GM21360 (cell line): ENCODE measurements around the gene ELL2.
"Not testable (repeated sequence)": the region's sequence is repeated elsewhere in the genome, so short reads cannot be mapped to it uniquely, and the experiment has no call there.

ENCODE experiments used
- ATAC-seq: cut with Tn5 transposase; IDR thresholded peaks from one replicate; pipeline ENCODE4 v1.9.1; 2021; ENCODE audit warnings: mild to moderate bottlenecking, moderate library complexity; ENCODE audit not compliant: unreplicated experiment

Gene ELL2

DNA sequence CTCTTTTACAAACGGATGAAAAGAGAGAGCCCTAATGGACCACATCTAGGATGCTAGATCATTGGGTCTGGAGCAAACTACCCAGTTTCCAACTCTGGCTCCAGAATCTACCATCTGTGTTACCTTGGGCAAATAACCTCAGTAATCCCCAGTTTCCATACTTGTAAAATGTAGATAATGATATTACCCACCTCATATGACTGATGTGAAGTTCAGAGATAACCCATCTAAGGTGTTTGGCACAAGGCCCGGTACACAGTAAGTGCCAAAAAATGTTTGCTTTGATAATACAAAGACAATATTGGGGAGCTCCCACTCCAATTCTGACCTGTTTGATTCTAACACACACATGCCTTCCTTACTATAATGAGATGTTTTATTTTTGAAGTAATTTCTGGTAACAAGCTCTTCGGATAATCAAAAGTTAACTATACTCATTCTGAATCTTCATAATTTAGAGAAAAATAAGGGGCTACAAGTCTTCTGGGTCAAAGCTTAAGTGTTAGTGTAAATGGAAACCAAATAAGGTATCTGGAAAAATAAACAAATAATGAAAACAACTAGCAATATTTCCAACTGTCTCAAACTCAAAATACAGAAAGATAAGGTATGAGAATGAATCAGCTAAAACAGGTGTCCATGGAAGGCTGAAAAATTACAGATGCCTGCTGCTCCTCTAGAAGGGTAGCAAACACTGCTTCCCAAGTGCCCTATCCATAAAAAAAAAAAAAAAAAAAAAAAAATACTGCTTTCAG, 30.4 kb downstream of the ELL2 start:
- no peak for ATAC-seq

DNA sequence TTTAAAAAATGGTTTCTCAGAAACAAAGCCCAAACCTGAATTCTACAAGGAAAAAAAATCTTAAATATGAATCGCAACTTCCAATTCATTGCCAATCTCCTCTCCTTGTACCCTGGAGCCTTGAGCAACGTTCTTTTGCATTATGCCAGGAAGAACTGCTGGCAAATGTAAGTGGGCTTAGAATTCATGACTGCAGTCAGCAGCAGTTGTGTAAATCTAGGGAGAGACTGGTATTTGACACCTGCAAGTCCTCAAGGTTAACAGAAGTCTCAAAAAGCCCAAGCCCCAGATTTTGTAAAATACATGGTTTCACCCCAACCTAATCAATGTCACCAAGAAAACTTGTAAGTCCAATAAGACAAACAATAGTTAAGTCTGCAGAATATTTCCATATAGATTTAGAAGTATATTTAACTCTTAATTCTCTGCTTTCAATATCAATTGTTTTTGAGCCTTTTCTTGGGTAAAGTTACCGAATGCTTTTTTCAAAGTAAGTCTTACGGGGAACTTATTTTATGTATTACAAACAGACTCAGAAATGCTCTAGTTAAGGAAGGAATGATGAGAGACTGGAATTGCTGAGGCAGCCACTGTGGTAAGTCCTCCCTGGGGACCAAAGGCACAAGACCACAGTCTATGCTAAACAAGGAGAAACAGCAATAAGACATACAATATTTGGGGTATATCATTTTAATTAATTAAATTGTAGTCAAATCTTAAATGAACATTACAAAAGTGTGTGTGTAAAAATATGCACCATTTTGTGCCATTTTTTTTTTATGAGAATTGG, 31.3 kb downstream of the ELL2 start:
- no peak for ATAC-seq

DNA sequence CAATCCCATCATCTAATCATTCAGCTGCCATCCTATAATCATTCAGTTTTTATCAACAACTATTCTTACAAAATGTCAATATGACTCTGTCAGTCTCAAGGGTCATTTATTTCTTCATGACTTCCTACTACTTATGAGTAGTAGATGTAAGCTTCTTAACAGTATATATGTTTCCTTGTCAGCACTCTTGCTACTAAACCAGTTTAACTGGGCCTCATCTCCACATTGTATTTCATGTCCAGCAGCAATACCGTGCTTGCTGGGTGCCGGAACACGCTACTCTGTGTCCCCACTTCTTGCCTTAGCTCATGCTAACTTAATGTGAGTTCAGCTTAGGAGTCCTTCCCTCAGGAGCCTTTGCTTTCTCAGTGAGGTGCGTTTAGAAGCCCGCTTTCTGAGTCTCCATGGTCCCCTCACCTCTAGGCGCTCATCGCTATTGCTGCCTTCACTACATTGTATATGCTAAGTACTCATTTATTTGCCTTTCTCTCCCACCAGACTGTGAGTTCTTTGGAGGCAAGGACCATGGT, 32.9 kb downstream of the ELL2 start:
- no peak for ATAC-seq

DNA sequence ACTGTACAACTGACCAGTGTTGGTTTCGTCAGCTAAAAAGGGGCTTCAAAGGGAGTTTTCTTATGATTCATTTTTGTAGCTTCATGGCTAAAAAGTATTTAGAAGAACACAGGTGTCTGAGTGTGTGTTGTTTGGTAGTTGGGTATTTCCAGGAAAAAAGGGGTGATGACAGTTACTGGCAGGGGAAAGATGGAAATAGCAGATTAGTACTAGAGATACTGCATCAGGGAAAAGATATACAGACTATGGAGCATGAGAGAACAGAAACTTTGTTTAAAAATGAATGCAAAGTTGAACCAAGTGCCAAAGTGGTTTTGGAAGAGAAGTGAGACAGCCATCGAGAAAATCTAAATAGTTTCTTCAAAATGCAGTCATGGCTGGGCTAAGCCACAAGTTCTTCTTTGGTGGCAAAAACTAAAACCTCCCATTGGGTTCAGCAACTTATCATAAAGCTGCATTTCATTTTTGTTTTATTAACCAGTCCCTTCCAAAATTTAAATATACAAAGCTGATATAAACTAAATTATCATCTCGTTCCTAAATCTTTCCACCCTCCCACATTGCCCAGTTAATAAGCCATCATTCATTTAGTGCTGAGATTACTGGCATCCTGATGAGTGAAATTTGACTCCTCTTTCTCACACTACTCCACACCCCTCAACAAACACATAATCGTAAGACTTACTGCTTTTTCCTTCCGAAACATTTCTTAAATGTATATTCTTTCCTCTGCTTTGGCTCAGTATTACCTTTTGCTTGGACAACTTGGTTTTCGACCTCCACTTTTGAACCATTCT, 33.5 kb downstream of the ELL2 start:
- peak; percentile 46 for ATAC-seq

DNA sequence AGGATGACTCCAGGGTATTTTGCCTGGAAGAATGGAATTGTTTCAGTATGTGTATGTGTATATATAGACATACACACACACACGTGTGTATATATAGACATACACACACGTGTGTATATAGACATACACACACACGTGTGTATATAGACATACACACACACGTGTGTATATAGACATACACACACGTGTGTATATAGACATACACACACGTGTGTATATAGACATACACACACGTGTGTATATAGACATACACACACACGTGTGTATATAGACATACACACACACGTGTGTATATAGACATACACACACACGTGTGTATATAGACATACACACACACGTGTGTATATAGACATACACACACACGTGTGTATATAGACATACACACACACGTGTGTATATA, 34.4 kb downstream of the ELL2 start:
- ATAC-seq = not testable (repeated sequence)

DNA sequence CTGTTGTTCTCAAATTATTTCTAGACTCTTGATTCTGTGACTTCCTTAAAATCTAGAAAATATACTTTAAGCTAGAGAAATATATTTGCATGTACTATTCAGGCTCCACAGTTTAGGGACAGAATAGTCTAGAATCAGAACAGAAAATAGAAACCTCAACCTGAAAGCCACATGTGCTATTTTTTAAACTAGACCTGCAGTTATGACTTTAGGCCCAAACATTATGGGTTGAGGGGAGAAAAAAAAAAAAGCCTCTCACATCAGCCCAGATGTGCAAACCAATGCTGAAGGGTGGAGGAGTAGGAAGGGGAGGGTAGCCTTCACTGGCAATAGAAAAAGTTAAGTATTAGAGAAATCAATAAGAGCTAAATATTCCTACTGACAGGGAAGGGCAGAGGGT, 35.7 kb downstream of the ELL2 start:
- ATAC-seq = peak; percentile 45

DNA sequence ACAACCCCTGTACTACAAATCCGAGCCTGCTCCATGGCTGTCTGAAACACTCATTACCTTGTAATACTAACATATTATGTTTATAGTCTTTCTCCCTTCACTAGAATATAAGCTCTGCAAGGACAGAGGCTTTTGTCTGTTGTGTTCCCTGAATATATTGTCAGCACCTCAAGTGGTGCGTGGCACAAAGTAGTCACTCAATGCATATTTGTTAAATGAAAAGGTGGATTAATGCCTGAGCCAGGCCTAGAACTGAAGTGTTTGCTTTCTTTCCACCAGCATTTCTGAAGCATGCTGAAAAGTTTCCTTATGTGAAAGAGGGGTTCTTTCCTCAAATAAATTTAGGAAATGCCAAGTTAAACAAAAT, 36.3 kb downstream of the ELL2 start:
- ATAC-seq = no peak

DNA sequence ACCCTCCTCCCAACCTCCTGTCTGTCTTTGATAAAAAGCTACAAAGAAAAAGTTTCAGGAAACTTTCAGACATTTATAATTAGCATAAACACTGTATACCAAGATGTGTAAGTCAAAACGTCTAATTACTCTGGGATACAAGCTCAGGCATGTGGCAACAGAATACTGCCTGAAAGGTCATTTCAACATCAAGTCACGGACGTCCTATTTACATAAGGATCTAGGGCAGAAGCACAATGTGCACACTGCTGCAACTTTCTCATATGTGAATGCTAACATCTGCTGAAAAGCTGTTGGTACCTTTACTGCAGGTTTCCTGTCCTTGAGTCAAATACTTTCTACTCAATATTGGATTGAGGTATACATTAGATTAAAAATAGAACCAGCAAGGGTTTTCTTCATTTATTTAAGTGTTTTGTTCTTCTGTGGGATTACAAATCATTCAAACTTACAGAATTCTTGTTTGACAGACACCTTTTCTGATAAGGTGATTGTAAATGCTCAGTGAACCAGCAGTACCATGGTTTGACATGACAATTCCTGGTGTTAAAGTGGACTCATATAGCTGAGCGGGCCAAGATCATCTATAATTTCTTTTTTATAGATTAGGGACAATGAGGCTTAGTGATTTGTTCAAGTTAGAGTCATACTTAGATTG, 36.8 kb downstream of the ELL2 start:
- ATAC-seq = no peak

DNA sequence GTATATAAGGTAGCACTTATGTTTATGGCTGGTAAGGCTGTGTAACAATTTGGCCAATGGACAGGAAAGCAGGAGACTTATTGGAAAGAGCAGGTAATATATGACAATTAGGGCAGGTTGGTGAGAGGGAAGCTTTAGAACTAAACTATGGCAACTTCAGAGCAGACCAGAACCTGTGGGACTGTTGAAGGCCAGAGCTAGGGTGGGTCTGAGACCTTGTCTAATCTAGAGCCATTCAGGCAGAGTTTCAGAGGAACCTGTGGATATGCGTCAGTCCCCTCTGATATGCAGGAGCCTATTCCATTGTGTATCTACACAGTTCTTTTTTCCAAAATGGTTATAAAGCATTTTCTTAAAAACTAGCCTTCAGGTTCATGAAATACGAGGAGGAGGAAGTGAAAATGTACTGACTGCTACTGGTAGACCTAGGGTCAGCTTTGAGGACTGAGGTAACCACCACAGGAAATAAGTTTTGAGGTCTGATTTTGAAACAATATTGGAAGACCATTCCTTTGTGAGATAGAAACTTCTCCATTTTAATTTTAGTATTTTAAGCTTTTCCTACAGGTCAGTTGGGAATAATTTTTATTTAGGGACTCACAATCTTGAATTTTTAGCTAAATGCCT, 37.6 kb downstream of the ELL2 start:
- no peak for ATAC-seq

DNA sequence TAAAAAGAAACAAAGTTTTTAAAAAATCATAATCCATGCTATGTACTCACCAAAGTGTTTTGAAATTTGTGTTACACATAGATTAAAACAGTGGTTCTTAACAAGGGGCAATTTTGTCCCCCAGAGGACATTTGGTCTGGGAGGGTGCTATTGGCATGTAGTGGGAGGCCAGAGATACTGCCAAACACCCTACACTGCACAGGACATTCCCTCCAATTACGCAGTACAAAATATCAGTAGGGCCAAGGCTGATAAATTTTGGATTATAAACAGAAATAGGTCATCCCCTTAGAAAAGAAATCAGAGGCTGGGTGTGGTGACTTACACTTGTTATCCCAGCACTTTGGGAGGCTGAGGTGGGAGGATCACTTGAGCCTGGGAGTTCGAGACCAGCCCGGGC, 38.9 kb downstream of the ELL2 start:
- ATAC-seq = no peak

DNA sequence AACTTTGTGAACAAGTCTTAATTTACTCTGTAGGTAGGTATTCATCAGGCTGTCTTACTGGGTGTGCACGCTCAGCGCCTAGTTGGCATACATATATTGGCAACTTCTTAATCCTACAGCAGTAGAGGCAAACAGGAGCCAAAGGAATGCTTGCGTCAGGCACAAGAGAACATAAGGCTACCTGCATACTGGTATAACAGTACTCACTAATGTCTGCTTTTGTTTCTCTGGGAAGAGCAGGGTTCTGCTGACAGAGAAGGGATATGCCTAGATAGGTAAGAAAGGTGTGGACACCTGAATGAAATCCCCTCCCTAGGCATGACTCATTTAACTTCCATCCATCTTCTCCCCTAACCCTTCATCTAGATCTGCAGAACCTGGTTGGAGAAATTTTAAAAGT, 40.1 kb downstream of the ELL2 start:
- no peak for ATAC-seq

DNA sequence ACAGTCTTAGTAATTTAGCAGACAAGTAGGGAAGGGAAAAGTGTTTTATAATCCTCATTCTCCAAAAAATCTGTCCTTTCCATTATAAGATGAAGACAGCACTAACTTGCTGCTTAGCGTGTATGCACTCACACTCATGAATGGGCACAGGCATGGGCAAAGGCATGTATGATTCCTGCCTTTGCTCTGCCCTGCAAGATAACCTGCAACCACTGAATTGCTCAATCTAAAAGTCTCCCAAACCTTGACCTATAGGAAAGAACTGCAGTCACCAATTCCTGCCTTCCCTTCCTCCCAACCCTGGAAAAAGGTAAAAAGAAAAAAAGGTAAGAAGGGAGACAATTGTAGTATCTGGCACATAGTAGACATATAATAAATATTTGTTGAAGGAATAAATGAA, 40.8 kb downstream of the ELL2 start:
- no peak for ATAC-seq

DNA sequence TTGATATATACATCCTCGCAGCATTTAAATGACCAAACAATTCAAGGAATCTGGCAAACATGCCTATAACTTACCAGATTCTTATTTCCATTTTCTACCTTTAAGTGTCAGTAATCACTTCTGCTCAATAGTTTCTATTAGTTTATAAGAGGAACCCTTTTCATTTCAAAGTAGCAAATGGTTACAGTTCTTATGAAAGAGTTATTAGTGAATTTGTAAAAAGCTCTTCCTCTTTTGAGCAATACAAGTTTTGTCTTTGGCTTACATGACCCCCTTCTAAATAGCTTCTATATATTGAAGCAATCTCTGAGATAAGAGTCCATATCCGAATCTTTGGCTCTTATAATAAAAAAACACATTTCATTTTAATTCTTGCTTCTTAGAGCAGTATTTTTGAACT, 42.0 kb downstream of the ELL2 start:
- ATAC-seq = no peak

DNA sequence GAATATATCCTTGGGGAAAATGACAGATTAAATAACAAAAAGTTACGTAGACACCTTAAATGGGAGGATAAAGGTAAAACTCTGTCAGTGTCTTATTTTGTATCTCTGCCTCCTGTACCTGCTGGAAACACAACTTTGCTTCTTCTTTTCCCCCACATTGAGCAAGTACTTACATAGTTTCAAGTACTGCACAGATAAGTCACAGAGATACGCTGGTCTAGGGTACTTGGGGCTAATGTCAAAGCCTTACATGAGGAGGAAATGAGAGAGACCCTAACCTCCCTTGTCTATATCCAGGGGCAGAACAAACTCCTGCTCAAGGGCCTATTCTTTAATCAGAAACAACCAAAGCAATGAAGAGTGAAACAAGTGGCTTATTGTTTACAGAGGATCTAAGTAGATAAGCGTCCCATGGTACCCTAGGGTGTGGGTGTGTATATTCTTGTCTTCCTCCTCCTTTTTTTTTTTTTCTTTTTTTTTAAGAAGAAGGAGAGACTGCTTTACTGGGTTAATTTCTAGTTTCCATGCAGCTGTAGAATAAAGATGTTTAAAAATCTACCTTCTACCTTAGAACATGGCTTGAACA, 43.1 kb downstream of the ELL2 start:
- ATAC-seq = no peak

DNA sequence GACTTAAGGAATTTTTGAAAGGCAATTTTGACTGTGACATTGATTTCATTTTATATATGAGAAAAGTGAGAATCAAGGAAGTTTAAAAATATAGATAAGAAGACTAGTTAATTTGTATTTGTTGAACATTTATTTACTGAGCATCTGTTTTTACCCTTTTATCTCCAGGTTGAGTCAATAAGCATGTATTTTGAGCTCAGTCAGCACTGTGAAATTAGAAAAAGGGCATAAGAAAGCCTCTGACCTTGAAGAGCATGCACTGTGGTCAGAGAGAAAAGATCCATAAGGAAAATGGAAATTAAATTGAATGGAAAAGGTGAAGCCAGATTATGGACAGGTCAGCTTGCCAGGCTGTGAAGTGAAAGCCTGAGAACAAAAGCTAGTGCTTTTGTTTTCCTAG, 44.4 kb downstream of the ELL2 start:
- ATAC-seq = no peak

DNA sequence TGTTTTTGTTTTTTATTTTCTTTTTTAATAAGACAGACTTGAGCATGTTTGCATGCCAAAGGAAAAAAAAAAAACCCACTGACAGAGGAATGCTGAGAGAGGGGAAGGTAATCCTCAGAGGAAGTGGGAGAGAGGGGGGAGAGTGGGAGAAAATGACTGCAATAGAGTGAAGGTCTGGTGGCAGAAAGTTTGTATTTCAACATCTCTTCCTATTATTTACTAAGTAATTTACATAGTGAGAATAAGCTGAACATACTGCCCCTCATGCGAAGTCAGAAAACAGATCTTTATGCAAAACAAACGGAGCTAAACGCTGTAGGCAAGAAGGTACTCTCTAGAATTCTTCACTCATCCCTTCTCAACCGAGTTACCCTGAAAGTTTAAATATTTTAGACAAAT, 45.0 kb downstream of the ELL2 start:
- ATAC-seq = no peak

DNA sequence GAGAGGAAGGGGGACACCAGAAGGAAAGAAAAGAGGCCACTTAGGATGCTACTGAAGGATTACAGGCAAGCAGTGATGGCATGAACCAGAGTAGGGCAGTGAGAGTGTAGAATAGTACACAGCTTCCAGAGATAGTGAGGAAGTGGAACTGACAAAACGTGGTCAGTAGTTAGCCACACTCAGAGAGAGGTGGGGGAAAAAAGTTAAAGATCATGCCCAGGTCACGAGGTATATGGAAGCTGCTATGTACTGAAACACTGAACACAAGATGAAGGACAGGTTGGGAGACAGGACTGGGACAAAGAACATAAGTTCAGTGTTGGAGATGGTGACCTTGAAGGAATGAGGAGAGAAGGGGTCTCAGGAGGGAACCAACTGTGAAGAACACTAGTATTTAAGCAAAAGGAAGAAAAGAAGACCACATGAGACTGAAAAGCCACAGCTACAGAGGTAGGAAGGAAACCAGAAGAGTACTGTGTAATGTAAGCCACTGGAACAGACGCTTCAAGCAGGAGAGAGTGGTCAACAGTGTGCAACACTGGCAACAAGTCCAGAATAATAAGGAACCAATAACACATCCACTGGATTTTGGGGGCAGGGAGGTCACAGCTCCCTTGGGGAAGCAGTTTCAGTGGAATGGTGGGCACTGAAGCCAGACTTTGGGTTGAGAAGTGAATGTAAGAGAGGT, 45.5 kb downstream of the ELL2 start:
- ATAC-seq = no peak

DNA sequence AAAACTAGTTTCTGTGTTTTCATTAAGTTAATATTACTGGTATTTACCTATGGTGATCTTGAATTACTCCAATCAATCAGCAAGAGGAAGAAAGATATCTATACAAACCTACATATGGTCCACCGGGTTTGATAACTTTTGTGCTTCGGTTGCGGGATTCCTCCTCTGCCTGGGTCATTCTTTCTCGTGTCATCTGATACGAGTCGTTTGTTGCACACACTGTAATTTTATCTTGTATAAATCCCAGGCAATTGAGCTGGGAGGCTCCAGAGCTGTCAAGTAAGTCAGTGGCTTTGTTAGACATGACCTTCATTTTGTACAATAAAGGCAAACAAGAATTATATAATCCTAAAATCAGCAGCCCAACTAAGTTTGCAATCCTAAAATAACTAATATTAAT, 48.0 kb downstream of the ELL2 start:
- ATAC-seq = no peak

DNA sequence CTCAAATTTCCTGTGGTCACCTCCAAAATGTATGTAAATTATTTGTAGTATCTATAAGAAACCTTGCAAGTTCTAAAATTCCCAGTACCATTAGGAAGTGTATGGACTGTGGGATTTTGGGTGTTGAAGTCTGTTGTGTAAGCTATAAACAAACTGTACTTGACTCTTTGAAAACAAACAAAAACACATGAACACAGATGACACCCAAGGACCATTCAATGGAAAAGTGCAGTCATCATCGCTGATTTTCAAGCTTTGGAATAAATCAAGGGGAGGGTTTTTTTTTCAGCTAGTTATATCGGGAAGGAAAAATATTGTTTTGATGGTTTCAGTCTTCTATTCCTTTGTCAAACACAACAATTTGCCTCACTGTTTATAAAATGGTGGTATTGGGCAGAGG, 49.6 kb downstream of the ELL2 start:
- no peak for ATAC-seq

DNA sequence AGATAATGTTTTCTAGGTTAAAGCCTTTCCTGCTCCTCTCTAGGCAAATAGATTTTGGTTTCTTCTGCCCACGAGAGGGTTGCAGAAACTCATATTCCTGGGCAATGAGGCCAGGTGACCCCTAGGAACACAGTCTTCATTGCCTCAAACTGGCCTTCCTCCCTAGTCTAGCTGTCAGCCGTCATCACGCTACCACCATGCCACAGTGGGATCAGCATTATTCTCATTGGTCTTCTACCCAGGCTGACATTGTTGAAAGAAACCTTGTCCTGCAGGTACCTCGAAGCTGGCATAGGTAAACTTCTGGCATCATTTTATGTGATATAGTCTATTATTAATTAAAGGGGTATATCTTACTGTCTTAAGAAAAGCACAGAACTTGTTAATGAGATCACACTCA, 51.1 kb downstream of the ELL2 start:
- no peak for ATAC-seq
